BLaER1 treated with 17β-estradiol and CSF1 and Interleukin-3, amounts not matched to agents 10 nM and 100 nM (cell line): ENCODE measurements around the gene GPX1.

Source experiments
- H3K27ac ChIP-seq, 11 experiments: shearing (Covaris generic); formaldehyde crosslinking; 2 replicates each; pipeline ENCODE4 v1.8.1; 2022
- H3K27me3 ChIP-seq, 11 experiments: shearing (Covaris generic); formaldehyde crosslinking; 2 replicates each; pipeline ENCODE4 v1.8.1; 2022
- H3K36me3 ChIP-seq, 11 experiments: shearing (Covaris generic); formaldehyde crosslinking; 2 replicates each; pipeline ENCODE4 v1.8.1; 2022
- H3K4me1 ChIP-seq, 10 experiments: shearing (Covaris generic); formaldehyde crosslinking; 2 replicates each; pipeline ENCODE4 v1.8.1; 2022
- H3K4me2 ChIP-seq, 11 experiments: shearing (Covaris generic); formaldehyde crosslinking; 2 replicates each; pipeline ENCODE4 v1.8.1; 2022
- H3K4me3 ChIP-seq, 10 experiments: shearing (Covaris generic); formaldehyde crosslinking; 2 replicates each; pipeline ENCODE4 v1.8.1; 2022
- H3K9ac ChIP-seq, 11 experiments: shearing (Covaris generic); formaldehyde crosslinking; 2 replicates each; pipeline ENCODE4 v1.8.1; 2022
- H3K9me3 ChIP-seq, 11 experiments: shearing (Covaris generic); formaldehyde crosslinking; replicated peaks in 1 of 11; 2 replicates each; pipeline ENCODE4 v1.8.1; 2022
- H4K20me1 ChIP-seq, 11 experiments: shearing (Covaris generic); formaldehyde crosslinking; 2 replicates each; pipeline ENCODE4 v1.8.1; 2022
- Cebpa-rat ChIP-seq, 11 experiments: shearing (Covaris generic); IDR thresholded peaks; 2 replicates each; pipeline ENCODE4 v1.8.1; 2022

Gene GPX1

GRCh38 chr3:49316696-49317457, 41.3 kb downstream of the GPX1 start:
- Histone ChIP-seq H3K4me3 (no peak overlapping the region), H3K9me3 (no peaks in the 10 kb centered on the region), H3K27me3 (no peaks in the 10 kb centered on the region), H3K4me1 (peaks cover 0 to 19% (median 11%) of the 10 kb centered on the region in 10 experiments; a peak in 16 of 20 replicates), H3K36me3 (peaks cover 99 to 100% (median 100%) of the 10 kb centered on the region in 11 experiments), H4K20me1 (peaks cover 7 to 99% (median 56%) of the 10 kb centered on the region in 11 experiments; a peak in 19 of 22 replicates), H3K4me2 (no peak overlapping the region), H3K27ac (no peak overlapping the region), H3K9ac (no peak overlapping the region)
- TF ChIP-seq Cebpa-rat (IDR thresholded peaks at IDR 0.05), result no peak

GRCh38 chr3:49313896-49314688, 44.1 kb downstream of the GPX1 start:
- no peak for TF ChIP-seq Cebpa-rat (IDR thresholded peaks at IDR 0.05)
- H3K36me3 ChIP-seq, result peaks cover 99 to 100% (median 100%) of the 10 kb centered on the region in 11 experiments
- H3K4me3 ChIP-seq, result no peak overlapping the region
- peaks cover 0 to 99% (median 49%) of the 10 kb centered on the region in 11 experiments; a peak in 16 of 22 replicates for H4K20me1 ChIP-seq
- H3K27me3 ChIP-seq, result no peaks in the 10 kb centered on the region
- H3K27ac ChIP-seq, result peak overlapping the region in 1 of 11 experiments; percentile 15; a peak in 1 of 22 replicates
- H3K4me1 ChIP-seq, result peaks cover 0 to 19% (median 11%) of the 10 kb centered on the region in 10 experiments; a peak in 16 of 20 replicates
- H3K9ac ChIP-seq, result no peak overlapping the region
- H3K4me2 ChIP-seq, result peak overlapping the region in 8 of 11 experiments; percentile 4 to 46 (median 18); a peak in 9 of 22 replicates
- H3K9me3 ChIP-seq, result no peaks in the 10 kb centered on the region

DNA sequence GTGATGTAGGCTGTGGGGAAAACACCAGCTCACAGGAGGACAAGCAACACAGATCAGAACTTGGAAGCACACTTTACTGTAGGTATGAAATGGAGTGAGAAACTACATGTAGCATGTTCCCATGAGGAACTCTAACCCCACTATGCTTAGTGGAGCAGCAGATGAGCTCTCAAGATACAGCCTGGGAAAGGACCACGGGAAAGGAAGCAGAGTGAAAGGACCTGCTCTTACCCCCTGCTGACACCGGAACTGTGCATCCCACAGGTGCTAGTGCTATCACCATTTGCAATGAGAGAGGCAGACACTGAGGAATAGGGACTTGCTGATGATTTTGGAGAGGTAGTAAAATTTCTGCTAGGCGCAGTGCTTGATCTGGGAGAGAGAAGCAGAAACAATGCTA, 46.9 kb downstream of the GPX1 start:
- peaks cover 99 to 100% (median 100%) of the 10 kb centered on the region in 11 experiments for H3K36me3 ChIP-seq
- no peak overlapping the region for H3K4me2 ChIP-seq
- no peak overlapping the region for H3K27ac ChIP-seq
- H4K20me1 ChIP-seq, result peaks cover 0 to 99% (median 39%) of the 10 kb centered on the region in 11 experiments; a peak in 15 of 22 replicates
- no peaks in the 10 kb centered on the region for H3K27me3 ChIP-seq
- H3K4me3 ChIP-seq, result no peak overlapping the region
- H3K4me1 ChIP-seq, result peaks cover 0 to 27% (median 15%) of the 10 kb centered on the region in 10 experiments; a peak in 16 of 20 replicates
- H3K9me3 ChIP-seq, result no peaks in the 10 kb centered on the region
- no peak for TF ChIP-seq Cebpa-rat (IDR thresholded peaks at IDR 0.05)
- H3K9ac ChIP-seq, result no peak overlapping the region

- Histone ChIP-seq H3K4me3 (no peak overlapping the region), H3K36me3 (peaks cover 99 to 100% (median 100%) of the 10 kb centered on the region in 11 experiments), H4K20me1 (peaks cover 0 to 99% (median 42%) of the 10 kb centered on the region in 11 experiments; a peak in 15 of 22 replicates), H3K27me3 (no peaks in the 10 kb centered on the region), H3K4me2 (no peak overlapping the region), H3K27ac (no peak overlapping the region), H3K9me3 (no peaks in the 10 kb centered on the region), H3K4me1 (peaks cover 0 to 32% (median 19%) of the 10 kb centered on the region in 10 experiments; a peak in 17 of 20 replicates), H3K9ac (no peak overlapping the region)
- no peak for TF ChIP-seq Cebpa-rat (IDR thresholded peaks at IDR 0.05)
Measured at GRCh38 chr3:49310677-49311076, 47.5 kb downstream of the GPX1 start.
